IPS-15b (cell line): ENCODE results near the gene HSPA12B.

Source experiments
- H3K27me3 ChIP-seq: one replicate; pipeline ENCODE4 v1.6.1; 2013; ENCODE audit warnings: low read length; ENCODE audit not compliant: control insufficient read depth, insufficient read depth
- H3K36me3 ChIP-seq: one replicate; pipeline ENCODE4 v1.6.1; 2013; ENCODE audit warnings: low read length; ENCODE audit not compliant: control insufficient read depth, insufficient read depth
- H3K4me1 ChIP-seq: one replicate; pipeline ENCODE4 v1.6.1; 2013; ENCODE audit warnings: mild to moderate bottlenecking, low read length; ENCODE audit not compliant: control insufficient read depth, insufficient read depth
- H3K4me3 ChIP-seq: one replicate; pipeline ENCODE4 v1.5.1; 2013; ENCODE audit warnings: low read depth, low read length
- H3K9ac ChIP-seq: one replicate; pipeline ENCODE4 v1.6.1; 2013; ENCODE audit warnings: low read depth, mild to moderate bottlenecking, low read length
- H3K9me3 ChIP-seq: one replicate; pipeline ENCODE4 v1.6.1; 2013; ENCODE audit warnings: mild to moderate bottlenecking, low read length; ENCODE audit not compliant: control insufficient read depth, insufficient read depth

The HSPA12B gene

DNA sequence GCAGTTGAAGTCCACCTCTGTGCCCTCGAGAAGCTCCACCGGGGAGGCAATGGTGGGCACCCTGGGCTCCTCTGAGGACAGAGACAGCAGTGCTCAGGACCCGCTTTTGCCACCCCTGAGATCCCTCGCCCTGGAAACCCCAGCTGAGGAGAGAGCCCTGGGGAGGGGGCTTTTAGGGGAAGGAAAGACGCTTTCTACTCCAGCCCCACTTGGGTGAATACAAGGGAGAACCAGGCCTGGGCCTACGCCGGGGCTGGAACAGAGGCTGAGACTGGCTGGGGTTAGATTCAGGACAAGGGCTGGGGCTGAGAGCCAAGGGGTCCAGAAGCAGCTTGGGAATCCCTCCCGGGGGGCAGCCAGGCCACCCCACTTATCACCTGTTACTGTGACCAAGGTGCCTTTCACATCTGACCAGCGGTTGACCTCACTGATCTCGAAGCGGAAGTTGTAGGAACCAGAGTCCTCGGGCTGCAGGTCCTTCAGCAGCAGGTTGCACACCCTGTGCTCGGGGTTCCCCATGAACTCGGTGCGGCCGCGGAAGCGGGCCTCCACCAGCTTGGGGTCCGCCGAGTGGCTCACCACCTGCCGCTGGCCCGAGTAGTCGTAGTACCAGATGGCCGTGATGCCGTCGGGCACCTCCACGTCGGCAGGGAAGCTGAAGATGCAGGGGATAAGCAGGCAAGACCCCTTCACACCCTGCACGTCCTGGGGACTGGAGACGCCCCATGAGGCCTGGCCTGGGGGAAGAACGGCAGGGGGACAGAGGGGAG, 26.3 kb upstream of the HSPA12B start:
- Histone ChIP-seq H3K4me1 (no peaks in the 10 kb centered on the region), H3K9me3 (no peaks in the 10 kb centered on the region), H3K36me3 (no peaks in the 10 kb centered on the region), H3K9ac (no peak overlapping the region), H3K27me3 (no peaks in the 10 kb centered on the region), H3K4me3 (no peak overlapping the region)

GRCh38 chr20:3706774-3707507, 25.5 kb upstream of the HSPA12B start:
- no peaks in the 10 kb centered on the region for H3K4me1 ChIP-seq
- no peaks in the 10 kb centered on the region for H3K9me3 ChIP-seq
- H3K4me3 ChIP-seq: no peak overlapping the region
- H3K27me3 ChIP-seq: no peaks in the 10 kb centered on the region
- H3K9ac ChIP-seq: no peak overlapping the region
- no peaks in the 10 kb centered on the region for H3K36me3 ChIP-seq

DNA sequence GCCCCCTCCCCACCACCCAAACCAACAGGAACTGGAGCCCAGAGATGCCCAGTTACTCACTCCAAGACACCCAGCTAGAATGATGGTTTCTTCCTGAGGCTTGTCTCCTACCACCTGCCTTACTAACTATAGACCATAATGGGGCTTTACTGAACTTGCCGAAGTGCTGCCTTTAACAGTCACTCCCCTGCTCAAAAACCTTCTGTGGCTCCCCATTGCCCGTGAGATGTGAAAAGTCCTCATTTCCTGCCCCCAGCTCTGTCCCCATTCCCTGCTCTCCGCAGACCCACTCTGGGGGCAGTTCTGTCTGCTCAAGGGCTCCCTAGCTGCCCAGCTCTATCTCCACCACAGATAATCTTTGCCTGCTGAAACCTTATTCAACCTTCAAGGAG, 25.0 kb upstream of the HSPA12B start:
- Histone ChIP-seq H3K4me3 (no peak overlapping the region), H3K9ac (no peak overlapping the region), H3K9me3 (no peaks in the 10 kb centered on the region), H3K4me1 (no peaks in the 10 kb centered on the region), H3K36me3 (no peaks in the 10 kb centered on the region), H3K27me3 (no peaks in the 10 kb centered on the region)

- no peaks in the 10 kb centered on the region for H3K4me1 ChIP-seq
- H3K9ac ChIP-seq: no peak overlapping the region
- H3K36me3 ChIP-seq: no peaks in the 10 kb centered on the region
- H3K27me3 ChIP-seq: no peaks in the 10 kb centered on the region
- no peak overlapping the region for H3K4me3 ChIP-seq
- H3K9me3 ChIP-seq: no peaks in the 10 kb centered on the region
These were observed 22.4 kb upstream of the HSPA12B start for GRCh38 chr20:3710011-3710466.

DNA sequence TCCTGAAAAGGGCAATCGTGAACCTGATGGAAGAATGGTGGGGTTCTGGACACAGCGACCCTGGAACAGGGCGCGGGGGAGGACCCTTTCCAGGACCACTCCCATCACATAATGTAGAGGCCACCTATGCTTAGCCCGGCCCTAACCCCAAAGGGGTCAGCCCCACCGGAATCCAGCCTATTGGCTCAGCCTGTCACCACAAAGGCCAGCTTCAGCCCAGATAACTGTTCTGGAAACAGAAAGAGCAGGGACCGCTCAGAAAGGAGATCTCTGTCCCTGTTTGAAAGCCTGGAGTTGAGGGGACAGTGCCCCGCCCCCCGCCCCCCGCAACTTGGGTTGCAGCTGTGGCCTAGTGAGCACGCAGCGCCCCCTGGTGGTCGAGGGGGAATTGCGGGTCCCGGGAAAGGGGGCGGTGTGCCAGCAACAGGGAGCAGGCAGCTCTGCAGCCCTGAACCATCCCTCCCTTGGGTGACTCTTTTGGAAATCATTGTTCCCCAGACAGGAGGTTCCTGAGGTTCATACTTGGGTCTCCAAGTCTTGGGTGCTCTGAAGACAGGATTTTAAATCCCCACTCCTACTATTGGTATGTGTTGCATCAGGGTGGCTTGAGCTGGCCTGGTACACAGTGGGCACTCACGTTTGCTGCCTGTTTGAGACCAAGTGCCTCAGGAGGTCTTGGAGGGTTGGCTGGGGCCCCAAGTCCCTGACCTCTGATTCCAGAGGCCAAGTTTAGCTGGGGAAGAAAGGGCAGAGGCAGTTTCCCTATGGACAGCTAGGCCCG, 21.6 kb upstream of the HSPA12B start:
- no peaks in the 10 kb centered on the region for H3K4me1 ChIP-seq
- no peaks in the 10 kb centered on the region for H3K9me3 ChIP-seq
- H3K9ac ChIP-seq: no peak overlapping the region
- no peaks in the 10 kb centered on the region for H3K27me3 ChIP-seq
- H3K36me3 ChIP-seq: no peaks in the 10 kb centered on the region
- H3K4me3 ChIP-seq: no peak overlapping the region

- Histone ChIP-seq H3K4me1 (no peaks in the 10 kb centered on the region), H3K4me3 (no peak overlapping the region), H3K36me3 (no peaks in the 10 kb centered on the region), H3K9ac (no peak overlapping the region), H3K27me3 (no peaks in the 10 kb centered on the region), H3K9me3 (no peaks in the 10 kb centered on the region)
These were observed 21.0 kb upstream of the HSPA12B start for GRCh38 chr20:3711484-3711941.

GRCh38 chr20:3712279-3712873, 20.1 kb upstream of the HSPA12B start, which contains the start of gene SIGLEC1:
TSS of gene SIGLEC1 (minus strand) at chr20:3712600. CDS start at chr20:3707128, 5,472 bp downstream.
- Histone ChIP-seq H3K9me3 (no peaks in the 10 kb centered on the region), H3K4me3 (no peak within 1 kb of the TSS), H3K4me1 (no peaks in the 10 kb centered on the region), H3K36me3 (no peaks in the 10 kb centered on the region), H3K27me3 (no peaks in the 10 kb centered on the region), H3K9ac (no peak within 1 kb of the TSS)

DNA sequence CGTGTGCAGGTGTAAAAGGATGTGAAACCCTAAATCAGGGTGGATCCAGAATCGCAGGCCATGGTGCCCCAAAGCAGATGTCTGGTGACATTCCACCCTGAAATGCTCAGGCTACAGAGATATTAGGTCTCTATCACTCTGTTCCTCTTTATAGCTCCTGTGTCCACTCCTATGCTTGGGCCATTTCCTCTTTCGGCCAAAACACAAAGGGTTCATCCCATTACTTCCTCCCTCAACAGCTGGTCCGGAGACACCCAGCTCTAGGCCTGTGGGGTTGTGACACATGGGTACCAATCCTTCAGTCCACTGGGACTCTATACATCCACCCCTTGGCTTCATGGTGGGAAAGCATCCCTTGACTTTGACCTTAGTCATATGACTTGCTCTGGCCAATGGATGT, 18.4 kb upstream of the HSPA12B start:
- Histone ChIP-seq H3K9ac (no peak overlapping the region), H3K9me3 (no peaks in the 10 kb centered on the region), H3K27me3 (no peaks in the 10 kb centered on the region), H3K36me3 (no peaks in the 10 kb centered on the region), H3K4me3 (no peak overlapping the region), H3K4me1 (no peaks in the 10 kb centered on the region)

DNA sequence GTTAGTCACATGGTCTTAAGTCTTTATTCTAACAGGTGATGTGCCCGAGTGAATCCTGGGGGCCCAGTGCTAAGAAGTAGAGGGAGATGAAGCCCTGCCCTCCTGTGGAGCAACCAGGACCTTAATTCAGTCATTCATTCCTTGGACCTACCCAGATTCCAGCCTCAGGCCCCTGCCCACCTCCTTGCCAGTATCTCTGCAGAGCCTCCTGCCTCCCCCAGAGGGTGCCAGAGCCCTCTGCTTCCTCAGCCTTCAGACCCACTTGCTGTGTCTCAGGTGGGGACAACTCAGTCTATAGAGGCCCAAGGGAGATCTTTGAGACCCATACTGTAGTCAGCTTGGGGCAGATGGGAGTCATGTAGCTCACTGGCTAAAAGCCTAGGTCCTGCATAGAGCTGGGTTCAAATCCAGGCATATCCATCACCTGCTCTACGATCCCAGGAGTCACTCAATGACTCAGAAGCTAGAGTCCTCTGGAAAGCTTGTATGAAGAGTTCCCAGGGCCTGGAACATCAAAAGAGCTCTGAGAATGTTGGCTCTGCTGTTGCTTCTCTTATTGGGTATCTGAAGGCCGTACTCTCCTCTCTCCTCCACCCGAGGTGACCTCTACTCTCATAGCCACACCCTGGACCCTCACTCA, 16.2 kb upstream of the HSPA12B start:
- Histone ChIP-seq H3K9me3 (no peaks in the 10 kb centered on the region), H3K9ac (no peak overlapping the region), H3K4me1 (no peaks in the 10 kb centered on the region), H3K4me3 (no peak overlapping the region), H3K36me3 (no peaks in the 10 kb centered on the region), H3K27me3 (no peaks in the 10 kb centered on the region)

DNA sequence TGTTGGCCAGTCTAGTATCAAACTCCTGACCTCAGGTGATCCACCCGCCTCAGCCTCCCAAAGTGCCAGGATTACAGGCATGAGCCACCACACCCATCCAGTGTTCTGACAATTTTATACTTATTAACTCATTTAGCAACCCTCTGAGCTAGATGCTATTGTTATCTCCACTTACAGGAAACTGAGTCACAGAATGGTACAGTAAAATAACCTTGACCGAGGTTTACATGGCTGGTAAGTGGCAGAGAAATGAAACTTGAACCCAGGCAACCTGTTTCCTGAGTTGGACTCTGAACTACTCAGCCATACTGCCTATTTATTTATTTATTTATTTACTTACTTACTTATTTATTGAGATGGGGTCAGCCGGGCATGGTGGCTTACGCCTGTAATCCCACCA, 13.4 kb upstream of the HSPA12B start:
- H3K9ac ChIP-seq: no peak overlapping the region
- H3K4me3 ChIP-seq: no peak overlapping the region
- H3K4me1 ChIP-seq: no peaks in the 10 kb centered on the region
- no peaks in the 10 kb centered on the region for H3K36me3 ChIP-seq
- no peaks in the 10 kb centered on the region for H3K27me3 ChIP-seq
- H3K9me3 ChIP-seq: no peaks in the 10 kb centered on the region

- Histone ChIP-seq H3K36me3 (no peaks in the 10 kb centered on the region), H3K9me3 (no peaks in the 10 kb centered on the region), H3K4me3 (no peak overlapping the region), H3K27me3 (no peaks in the 10 kb centered on the region), H3K4me1 (no peaks in the 10 kb centered on the region), H3K9ac (no peak overlapping the region)
These were observed 12.4 kb upstream of the HSPA12B start for GRCh38 chr20:3720068-3720467.
